Globus pallidus (tissue), 1 donor: ENCODE results near the gene ENTREP3.
A peak's percentile ranks its signal among the peaks of the same experiment; 100 is the strongest.
"Not testable (repeated sequence)": the region's sequence is repeated elsewhere in the genome, so short reads cannot be mapped to it uniquely, and the experiment has no call there.

ENCODE experiments used
- DNase-seq: peaks from one replicate; pipeline ENCODE4 v3.0.0-alpha.2; 2015; ENCODE audit warnings: low spot score

ENTREP3 gene

GRCh38 chr1:155225404-155225759, 29.9 kb downstream of the ENTREP3 start:
- DNase-seq = not testable (repeated sequence)

GRCh38 chr1:155223047-155223446, 32.2 kb downstream of the ENTREP3 start:
- DNase-seq = no peak

DNA sequence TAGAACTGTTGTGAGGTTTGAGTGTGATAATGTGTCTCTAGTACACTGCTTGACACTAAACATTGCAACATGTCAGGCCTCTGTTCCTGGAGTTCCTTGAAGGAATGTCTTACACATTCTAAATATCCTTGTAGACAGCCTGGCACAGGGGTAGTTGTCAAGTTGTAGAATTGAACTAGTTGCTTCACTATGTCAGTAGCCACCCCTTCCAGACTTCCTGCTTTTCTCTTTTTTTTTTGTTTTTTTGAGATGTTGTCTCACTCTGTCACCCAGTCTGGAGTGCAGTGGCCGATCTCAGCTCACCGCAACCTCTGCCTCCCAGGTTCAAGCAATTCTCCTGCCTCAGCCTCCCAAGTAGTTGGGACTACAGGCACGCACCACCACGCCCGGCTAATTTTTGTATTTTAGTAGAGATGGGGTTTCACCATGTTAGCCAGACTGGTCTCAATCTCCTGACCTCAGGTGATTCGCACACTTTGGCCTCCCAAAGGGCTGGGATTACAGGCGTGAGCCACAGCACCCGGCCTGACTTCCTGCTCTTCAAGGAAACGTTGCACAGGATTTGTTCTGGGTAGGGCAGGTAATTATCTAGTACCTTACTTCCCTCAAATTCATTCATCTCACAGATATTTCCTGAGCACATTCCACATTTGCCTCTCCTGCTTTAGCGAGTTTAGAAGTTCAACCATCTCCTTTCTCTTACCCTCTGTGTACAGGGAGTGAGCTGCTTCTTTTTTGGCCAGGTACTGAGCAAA, 34.9 kb downstream of the ENTREP3 start:
- DNase-seq = not testable (repeated sequence)

GRCh38 chr1:155219592-155220031, 35.7 kb downstream of the ENTREP3 start:
- DNase-seq = peak; percentile 75

GRCh38 chr1:155218854-155219591, 36.3 kb downstream of the ENTREP3 start:
- DNase-seq = peak; percentile 84

GRCh38 chr1:155214702-155215101, 40.6 kb downstream of the ENTREP3 start:
- DNase-seq = not testable (repeated sequence)

DNA sequence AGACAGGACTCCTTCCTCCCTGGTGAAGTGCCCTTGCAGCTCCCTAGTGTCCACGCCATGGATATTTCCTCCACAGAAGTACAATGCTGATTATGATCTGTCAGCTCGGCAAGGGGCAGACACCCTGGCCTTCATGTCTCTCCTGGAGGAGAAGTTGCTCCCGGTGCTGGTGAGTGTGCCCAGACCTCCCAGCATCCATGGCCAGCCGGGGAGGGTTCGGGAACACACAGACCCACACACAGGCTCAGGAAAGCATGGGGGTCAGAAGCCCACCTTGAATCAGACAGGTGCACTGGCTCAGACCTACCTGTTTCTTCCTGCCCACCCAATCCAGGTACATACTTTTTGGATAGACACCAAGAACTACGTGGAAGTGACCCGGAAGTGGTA, 43.2 kb downstream of the ENTREP3 start:
- not testable (repeated sequence) for DNase-seq

DNA sequence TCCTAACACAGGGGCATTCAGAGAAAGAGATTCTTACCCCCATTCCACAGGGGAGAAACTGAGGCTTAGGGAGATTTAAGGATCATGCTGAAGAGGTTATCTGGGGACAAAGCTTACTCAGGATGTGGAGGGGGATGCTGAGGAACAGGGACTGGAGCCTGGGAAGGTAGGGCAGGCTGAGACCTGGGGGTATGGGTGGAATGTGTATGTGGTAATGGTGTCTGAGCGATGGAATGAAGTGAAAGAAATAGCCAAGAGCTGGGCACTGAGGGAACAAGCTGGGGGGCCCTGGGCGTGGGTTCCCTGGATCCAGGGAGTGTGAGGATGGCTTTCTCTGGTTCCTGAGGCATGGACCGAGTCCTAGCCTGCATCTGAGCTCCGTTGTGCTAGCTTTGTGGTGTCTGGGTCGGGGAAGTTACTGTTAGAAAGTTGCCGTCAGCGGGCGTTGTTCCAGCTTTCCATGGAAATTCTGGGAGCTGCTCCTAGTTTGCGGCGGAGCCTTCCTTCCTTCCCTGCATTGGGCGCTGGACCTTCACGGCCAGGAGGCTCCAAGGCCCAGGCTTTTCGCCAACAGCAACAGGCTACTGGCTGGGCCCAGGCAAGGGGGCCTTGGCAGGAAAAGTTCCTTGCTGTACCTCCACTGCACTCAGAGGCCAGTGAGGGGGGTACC, 43.8 kb downstream of the ENTREP3 start:
- not testable (repeated sequence) for DNase-seq

GRCh38 chr1:155210314-155211104, 44.8 kb downstream of the ENTREP3 start:
- no peak for DNase-seq

- DNase-seq = no peak
These were observed 46.0 kb downstream of the ENTREP3 start for GRCh38 chr1:155209312-155209721.

- DNase-seq = peak; percentile 85
These were observed 46.6 kb downstream of the ENTREP3 start, which contains the start of gene MTX1 for GRCh38 chr1:155208541-155209311. MTX1 (plus strand) TSS chr1:155208695; CDS start chr1:155208805, 110 bp downstream.

GRCh38 chr1:155207806-155208540, 47.3 kb downstream of the ENTREP3 start, which contains the start of gene THBS3:
THBS3 (minus strand) TSS chr1:155207897; CDS start chr1:155207876, 21 bp downstream.
- DNase-seq = peak; percentile 51

- peak; percentile 61 for DNase-seq
These were observed 48.1 kb downstream of the ENTREP3 start for GRCh38 chr1:155206891-155207805.

DNA sequence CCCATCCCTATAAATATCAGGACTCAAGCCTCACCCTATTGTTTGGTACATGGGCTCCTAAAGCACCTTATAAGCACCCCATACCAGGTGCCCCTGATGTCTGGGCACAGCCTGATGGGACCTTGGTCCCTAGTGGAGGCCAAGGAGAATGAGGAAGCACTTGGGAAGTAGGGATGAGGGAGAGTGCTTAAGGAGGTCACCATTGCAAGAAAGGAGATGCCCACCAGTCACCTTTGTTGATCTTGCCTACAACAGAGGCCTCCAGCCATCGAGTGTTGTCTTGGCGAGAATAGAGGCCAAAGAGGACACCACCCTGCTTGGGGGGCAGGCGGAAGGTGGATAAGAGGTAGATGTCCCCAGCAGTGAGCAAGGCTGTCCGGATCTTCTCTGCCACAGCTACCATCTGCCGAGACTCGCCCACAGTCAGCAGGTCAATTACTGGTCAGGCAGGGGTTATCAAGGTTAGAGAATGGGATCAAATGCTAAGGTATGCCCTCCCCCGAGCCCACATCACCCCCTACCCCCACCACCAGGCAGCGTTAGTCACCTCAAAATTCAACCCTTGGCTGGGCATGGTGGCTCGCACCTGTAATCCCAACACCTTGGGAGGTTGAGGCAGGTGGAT, 49.2 kb downstream of the ENTREP3 start:
- no peak for DNase-seq

GRCh38 chr1:155205035-155205434, 50.2 kb downstream of the ENTREP3 start:
- DNase-seq = no peak

- DNase-seq = no peak
These were observed 52.4 kb downstream of the ENTREP3 start for GRCh38 chr1:155202731-155203515.

- DNase-seq = no peak
These were observed 53.1 kb downstream of the ENTREP3 start for GRCh38 chr1:155202198-155202597.

- no peak for DNase-seq
These were observed 54.4 kb downstream of the ENTREP3 start for GRCh38 chr1:155200920-155201319.
